HL-60/S4 (cell line): ENCODE data around the gene PPP1R13L.

ENCODE experiments used
- in situ Hi-C: fragments of 300-500 bp; cut with MboI; formaldehyde crosslinking; loops from 2 replicates; pipeline ENCODE4 v1.14.3; 2022; ENCODE audit warnings: low sequenced_read_pairs

Gene PPP1R13L, protein sequence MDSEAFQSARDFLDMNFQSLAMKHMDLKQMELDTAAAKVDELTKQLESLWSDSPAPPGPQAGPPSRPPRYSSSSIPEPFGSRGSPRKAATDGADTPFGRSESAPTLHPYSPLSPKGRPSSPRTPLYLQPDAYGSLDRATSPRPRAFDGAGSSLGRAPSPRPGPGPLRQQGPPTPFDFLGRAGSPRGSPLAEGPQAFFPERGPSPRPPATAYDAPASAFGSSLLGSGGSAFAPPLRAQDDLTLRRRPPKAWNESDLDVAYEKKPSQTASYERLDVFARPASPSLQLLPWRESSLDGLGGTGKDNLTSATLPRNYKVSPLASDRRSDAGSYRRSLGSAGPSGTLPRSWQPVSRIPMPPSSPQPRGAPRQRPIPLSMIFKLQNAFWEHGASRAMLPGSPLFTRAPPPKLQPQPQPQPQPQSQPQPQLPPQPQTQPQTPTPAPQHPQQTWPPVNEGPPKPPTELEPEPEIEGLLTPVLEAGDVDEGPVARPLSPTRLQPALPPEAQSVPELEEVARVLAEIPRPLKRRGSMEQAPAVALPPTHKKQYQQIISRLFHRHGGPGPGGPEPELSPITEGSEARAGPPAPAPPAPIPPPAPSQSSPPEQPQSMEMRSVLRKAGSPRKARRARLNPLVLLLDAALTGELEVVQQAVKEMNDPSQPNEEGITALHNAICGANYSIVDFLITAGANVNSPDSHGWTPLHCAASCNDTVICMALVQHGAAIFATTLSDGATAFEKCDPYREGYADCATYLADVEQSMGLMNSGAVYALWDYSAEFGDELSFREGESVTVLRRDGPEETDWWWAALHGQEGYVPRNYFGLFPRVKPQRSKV

DNA sequence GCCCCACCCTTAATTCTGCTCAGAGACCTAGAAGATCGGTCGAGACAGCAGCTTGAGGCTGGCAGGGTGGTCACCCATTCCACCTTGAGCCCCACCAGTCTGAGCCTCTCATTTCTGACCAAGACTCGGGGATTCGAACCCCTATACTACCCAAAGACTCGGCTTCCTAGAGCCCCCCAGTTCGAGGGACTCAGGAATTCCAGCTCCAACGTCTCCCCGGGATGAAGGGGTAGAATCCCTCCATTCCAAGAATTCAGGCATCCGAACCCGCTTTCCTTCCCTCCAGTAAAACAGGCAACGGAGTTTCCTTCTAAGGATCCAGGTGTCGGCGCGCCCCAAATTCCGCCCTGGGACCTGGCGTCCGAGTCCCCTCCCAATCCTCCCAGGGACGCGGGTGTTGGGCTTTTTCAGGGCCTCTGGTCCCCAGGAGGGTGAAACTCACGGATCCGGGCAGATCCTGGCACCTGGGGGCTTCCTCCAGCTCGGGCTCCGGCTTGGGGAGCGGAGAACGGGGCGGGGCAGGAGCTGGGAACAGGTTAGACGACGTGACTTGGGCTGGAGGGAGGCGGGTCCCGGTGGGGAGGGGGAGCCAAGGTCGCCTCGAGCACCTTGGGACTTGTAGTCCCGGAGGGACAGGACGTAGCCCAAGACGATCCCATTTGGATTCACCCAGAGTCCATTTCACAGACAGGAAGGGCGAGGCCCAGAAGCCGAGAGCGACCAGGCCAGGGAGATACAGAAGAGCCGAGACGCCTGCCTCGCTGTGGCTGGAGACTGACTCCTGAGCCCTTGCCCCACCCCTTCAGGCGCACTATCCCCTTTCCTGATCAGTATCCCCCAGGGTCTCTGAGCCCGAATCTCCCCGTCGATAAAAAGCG, at the start of gene PPP1R13L:
PPP1R13L (minus strand) TSS at position 513 of the 878 bp plus-strand sequence. CDS start 6,751 bp downstream, outside the sequence.
- in situ Hi-C loops, result no loop called here

DNA sequence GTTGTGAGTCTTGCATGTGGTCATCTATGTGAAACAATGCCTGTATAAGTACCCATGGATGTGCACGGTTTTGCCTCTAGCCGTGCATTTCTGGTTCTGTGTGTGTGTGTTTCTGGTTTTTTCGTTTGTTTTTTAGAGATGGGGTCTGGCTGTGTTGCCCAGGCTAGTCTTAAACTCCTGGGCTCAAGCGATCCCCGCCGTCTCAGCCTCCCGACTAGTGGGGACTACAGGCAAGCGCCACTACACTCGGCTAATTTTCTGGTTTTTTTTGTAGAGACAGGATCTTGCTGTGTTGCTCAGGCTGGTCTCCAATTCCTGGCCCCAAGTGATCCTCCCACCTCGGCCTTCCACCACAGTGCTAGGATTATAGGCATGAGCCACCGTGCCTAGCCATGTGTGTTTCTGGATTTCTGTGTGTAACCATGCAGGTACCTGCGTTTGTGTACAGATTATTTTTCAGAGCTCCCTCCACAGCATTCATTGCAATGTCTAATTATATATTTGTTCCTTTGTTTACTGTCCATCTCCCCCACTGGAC, 47.0 kb upstream of the PPP1R13L start:
- in situ Hi-C loops, result no loop called here

DNA sequence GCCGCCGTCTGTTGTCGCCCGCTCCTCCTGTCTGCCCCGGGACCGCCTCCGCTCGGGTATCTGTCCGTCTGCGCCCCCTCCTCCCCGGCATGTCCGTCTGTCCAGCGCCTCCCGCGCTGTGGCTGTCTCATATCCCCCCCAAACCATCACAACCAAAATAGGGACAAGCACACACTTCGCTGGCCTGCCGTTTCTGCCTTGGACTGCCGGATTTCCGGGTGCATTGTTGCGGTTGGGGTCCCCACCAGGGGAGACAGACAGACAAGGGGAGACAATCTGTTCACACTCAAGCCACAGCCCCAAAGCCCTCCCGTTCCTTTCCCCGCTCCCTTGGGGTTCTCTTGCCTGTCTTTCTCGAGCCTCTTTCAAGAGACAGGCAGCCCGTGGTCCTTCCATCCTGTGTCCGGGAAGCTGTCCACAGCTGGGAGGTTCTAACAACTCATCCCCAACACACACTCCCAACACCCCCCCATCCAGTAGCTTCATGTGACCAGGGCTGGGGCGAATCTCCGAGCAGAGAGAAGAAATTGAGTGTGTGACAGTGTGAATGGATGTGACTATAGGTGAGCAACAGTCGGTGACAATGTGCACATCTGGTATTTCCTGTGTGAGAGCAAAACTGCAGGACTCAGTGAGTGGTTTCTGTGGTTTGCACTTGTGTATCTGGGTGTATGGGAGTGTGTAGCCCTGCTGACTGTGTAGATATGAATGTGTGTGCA, 46.4 kb upstream of the PPP1R13L start:
- in situ Hi-C loops, result no loop called here

GRCh38 chr19:45450012-45450333, 45.1 kb upstream of the PPP1R13L start:
- in situ Hi-C loops, result no loop called here

DNA sequence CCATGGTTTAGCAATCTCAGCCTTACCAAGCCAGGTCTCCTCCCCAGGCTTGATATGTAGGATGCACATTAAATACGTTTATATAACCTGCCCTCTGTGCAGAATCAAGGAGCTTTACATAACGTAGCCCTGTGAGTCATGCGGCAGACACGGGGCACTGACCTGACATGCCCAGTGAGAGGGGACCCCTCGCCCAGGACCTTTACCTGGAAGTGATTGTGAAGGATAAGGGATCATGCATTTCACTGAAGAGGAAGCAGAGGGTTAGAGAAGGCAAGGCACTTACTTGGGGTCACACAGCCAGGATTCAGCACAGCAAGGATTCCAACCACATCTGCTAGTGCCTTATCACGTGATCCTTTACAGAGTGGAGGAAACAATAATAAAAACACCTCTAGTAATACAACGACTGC, 44.0 kb upstream of the PPP1R13L start:
- in situ Hi-C loops, result no loop called here

DNA sequence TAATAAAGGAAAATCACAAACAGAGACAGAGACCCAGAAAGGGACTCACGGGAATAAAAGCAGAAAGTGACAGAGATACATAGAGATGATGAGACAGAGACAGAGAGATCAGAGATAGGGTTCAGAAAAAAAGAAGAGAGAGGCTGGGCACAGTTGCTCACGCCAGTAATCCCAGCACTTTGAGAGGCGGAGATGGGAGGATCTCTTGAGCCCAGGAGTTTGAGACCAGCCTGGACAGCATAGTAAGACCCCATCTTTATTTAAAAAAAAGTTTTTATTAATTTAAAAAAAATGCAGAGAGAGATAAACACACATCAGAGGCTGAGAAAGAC, 43.5 kb upstream of the PPP1R13L start:
- in situ Hi-C loops, result no loop called here

DNA sequence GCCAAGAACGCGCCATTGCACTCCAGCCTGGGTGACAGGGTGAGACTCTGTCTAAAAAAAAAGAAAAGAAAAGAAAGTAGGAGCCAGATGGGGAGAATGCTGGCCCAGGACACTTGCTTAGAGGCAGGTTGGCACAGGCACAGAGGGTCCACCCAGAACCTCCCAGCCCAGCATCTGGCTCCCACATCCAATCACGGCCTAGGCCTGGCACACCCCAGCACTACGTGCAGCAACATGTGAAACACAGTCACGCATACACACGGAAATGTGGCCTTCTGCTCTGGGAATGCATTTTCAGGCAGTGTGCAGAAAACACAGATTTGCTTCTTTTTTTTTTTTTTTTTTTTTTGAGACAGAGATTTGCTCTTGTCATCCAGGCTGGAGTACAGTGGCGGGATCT, 42.1 kb upstream of the PPP1R13L start:
- in situ Hi-C loops, result no loop called here

DNA sequence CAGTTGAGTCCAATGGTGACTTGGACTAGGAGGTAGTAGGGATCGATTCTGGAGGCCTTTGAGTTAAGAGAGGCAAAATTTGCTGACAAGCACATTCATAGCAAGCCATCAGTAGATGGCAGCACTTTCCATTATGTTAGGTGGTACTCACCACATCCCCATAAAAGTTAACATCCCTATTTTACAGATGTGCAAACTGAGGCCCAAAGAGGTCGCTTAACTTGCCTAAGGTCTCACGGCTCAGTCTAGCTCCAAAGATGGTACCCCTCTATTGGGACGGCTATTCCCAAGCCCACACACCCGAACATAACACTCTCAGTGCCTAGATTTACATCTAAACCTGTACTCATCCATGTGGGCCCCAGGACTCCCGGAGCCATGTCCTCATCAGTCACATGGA, 41.4 kb upstream of the PPP1R13L start:
- in situ Hi-C loops, result no loop called here

GRCh38 chr19:45445139-45445538, 40.3 kb upstream of the PPP1R13L start:
- in situ Hi-C loops, result no loop called here

GRCh38 chr19:45444318-45445041, 39.6 kb upstream of the PPP1R13L start:
- in situ Hi-C loops, result loop anchor here (5.0 kb wide), 1 partner anchor 33 kb away; no protein-coding TSS in a partner anchor

DNA sequence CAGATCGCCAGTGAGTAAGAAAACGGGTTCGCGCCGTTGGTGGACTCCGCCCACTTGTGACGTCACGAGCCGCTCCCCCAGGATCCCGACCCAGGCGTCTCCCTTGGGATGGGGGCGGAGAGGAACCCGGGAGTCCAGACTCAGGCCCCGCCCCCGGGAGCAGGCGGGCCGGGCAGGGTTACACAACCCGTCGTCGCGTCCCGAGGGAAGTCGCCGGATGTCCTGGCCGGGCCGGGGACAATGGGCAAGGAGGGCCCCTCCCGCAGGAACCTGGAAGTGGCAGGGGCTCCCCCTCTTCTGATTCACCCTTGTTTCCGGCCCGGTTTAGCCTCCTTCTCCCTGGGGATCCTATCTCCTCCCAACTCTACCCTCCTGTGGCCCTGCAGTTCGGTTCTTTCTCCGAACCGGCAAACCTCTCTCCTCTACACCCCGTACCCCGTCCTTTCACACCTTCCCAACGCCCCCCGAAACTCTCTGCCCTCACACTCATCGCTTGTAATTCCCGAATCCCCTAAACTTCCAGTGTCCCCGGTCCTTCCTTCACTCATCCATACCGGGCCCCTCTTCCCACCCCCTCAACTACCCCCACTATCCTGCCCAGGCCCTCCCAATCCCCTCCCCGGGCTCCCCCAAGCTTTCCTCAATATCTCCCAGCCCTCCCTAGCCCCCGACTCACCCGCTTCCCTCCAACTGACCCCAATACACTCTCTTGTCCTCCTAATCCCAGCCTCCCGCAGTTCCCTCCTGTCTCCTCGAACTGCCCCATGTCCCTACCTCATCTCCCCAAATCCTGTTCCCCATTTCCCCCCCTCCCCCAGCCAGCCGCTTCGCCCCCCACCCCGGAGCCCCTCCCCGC, 38.8 kb upstream of the PPP1R13L start:
- in situ Hi-C loops, result loop anchor here (5.0 kb wide), 1 partner anchor 34 kb away; no protein-coding TSS in a partner anchor

- in situ Hi-C loops, result loop anchor here (5.0 kb wide), 1 partner anchor 34 kb away; no protein-coding TSS in a partner anchor
Observed at GRCh38 chr19:45442778-45443461, 38.1 kb upstream of the PPP1R13L start.

DNA sequence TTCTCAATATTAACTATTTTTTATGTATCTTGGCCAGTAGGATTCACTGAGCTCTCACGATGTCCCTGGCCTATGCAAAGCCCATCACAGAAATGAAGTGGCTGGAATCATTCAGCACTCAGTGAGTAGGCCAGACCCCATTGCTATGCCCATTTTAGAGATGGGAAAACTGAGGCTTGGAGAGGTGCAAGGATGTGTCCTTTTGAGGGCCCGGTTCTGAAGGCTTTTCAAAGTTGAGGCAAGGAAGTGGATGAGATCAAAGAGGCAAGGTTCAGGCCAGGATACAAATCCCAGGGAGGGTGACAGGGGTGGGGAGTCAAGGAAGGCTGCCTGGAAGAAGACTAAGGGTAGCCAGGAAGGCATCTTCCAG, 37.5 kb upstream of the PPP1R13L start:
- in situ Hi-C loops, result loop anchor here (5.0 kb wide), 1 partner anchor 35 kb away; no protein-coding TSS in a partner anchor

DNA sequence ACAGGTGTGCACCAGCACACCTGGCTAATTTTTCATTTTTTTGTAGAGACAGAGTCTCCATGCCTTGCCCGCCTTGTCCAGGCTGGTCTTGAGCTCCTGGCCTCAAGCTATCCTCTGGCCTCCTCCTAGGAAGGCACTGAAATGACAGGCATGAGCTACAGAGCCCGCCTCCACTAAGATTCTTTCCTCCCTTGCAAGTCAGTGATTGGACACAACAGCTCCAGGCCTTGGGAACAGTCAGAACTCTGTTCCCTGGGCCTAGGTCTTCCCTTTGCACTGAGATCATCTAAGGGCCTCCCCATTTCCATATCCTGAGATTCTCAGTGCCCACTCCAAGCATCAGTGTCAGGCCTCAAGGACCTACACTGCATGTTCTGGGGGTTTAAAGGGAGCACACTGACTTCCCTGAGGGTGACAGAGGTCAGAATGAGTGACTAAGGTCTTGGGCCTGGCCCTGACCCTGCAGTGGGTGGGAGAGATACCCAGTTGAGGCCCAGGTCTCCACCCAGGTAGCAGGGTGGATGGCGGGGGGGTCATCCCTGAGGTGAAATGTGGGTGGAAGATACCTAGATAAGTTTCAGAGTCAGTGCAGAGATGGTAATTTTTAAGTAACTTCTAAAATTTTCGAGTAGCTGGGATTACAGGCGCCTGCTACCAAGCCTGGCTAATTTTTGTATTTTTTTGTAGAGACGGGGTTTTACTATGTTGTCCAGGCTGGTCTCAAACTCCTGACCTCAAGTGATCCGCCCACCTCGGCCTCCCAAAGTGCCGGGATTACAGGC, 36.2 kb upstream of the PPP1R13L start:
- in situ Hi-C loops, result loop anchor here (5.0 kb wide), 1 partner anchor 36 kb away; no protein-coding TSS in a partner anchor

- in situ Hi-C loops, result loop anchor here (5.0 kb wide), 1 partner anchor 37 kb away; no protein-coding TSS in a partner anchor
Observed at GRCh38 chr19:45440259-45440638, 35.4 kb upstream of the PPP1R13L start.

GRCh38 chr19:45439569-45440258, 34.8 kb upstream of the PPP1R13L start:
- in situ Hi-C loops, result loop anchor here (5.0 kb wide), 1 partner anchor 38 kb away; no protein-coding TSS in a partner anchor
